GM12878 (cell line): ENCODE data around the gene P4HA1. TPM values are rescaled to one million over a fixed set of nuclear protein-coding genes. Genes with fewer than 3 reads are reported as not detected.

ENCODE experiments used
- ATF2 ChIP-seq: IDR thresholded peaks from 2 replicates; pipeline ENCODE4 v1.6.1; 2012; ENCODE audit warnings: low read length, inconsistent platforms
- ATF3 ChIP-seq: IDR thresholded peaks from 2 replicates; pipeline ENCODE4 v1.6.1; 2011; ENCODE audit warnings: low read depth, mild to moderate bottlenecking, low read length, moderate library complexity, borderline replicate concordance; ENCODE audit errors: extremely low read depth
- BMI1 ChIP-seq: fragments of 450-650 bp; IDR thresholded peaks from 2 replicates; pipeline ENCODE4 v1.6.1; 2016; ENCODE audit warnings: mild to moderate bottlenecking, moderate library complexity, borderline replicate concordance
- CBX3 ChIP-seq: fragments of 200-600 bp; sonication (generic); IDR thresholded peaks from 2 replicates; pipeline ENCODE4 v1.6.1; 2016; ENCODE audit warnings: low read depth, borderline replicate concordance
- CBX5 ChIP-seq: sonication (generic); IDR thresholded peaks from 2 replicates; pipeline ENCODE4 v1.6.1; 2016; ENCODE audit warnings: low read depth, moderate library complexity, mild to moderate bottlenecking, inconsistent platforms
- ESRRA ChIP-seq: IDR thresholded peaks from 2 replicates; pipeline ENCODE4 v1.6.1; 2012; ENCODE audit warnings: mild to moderate bottlenecking, low read length, improper control_type of control experiment
- GATAD2B ChIP-seq: fragments of 450-650 bp; conservative IDR thresholded peaks from 2 replicates; pipeline ENCODE4 v1.6.1; 2017; ENCODE audit warnings: low read depth, mild to moderate bottlenecking, moderate library complexity
- HCFC1 ChIP-seq: fragments of 150-350 bp; IDR thresholded peaks from 2 replicates; pipeline ENCODE4 v1.6.1; 2014; ENCODE audit warnings: low read length
- IKZF1 ChIP-seq: fragments of 450-650 bp; conservative IDR thresholded peaks from 2 replicates; pipeline ENCODE4 v1.6.1; 2017; ENCODE audit warnings: antibody characterized with exemption, mild to moderate bottlenecking
- IKZF2 ChIP-seq, 2 experiments: fragments of 450-650 bp; IDR thresholded peaks; 2 replicates each; pipeline ENCODE4 v1.6.1; 2017; ENCODE audit warnings: mild to moderate bottlenecking in 2 of 2, moderate library complexity in 2 of 2
- JUNB ChIP-seq: IDR thresholded peaks from 2 replicates; pipeline ENCODE4 v1.6.1; 2016; ENCODE audit warnings: antibody characterized with exemption, mild to moderate bottlenecking
- KAT2A ChIP-seq: conservative IDR thresholded peaks from 2 replicates; pipeline ENCODE4 v1.6.1; 2011; ENCODE audit warnings: low read depth, low read length; ENCODE audit not compliant: control insufficient read depth
- KDM1A ChIP-seq: fragments of 200-600 bp; sonication (generic); IDR thresholded peaks from 2 replicates; pipeline ENCODE4 v1.6.1; 2016; ENCODE audit warnings: borderline replicate concordance
- PAX8 ChIP-seq: fragments of 450-650 bp; IDR thresholded peaks from 2 replicates; pipeline ENCODE4 v1.6.1; 2017; ENCODE audit warnings: mild to moderate bottlenecking, moderate library complexity
- POLR2AphosphoS2 ChIP-seq: IDR thresholded peaks from 2 replicates; pipeline ENCODE4 v1.6.1; 2011; ENCODE audit warnings: low read depth, mild to moderate bottlenecking, low read length, improper control_type of control experiment, moderate library complexity
- POLR2AphosphoS5 ChIP-seq: IDR thresholded peaks from 2 replicates; pipeline ENCODE4 v1.6.1; 2011; ENCODE audit warnings: mild to moderate bottlenecking, low read length, inconsistent platforms
- RAD21 ChIP-seq: IDR thresholded peaks from 2 replicates; pipeline ENCODE4 v1.6.1; 2011; ENCODE audit warnings: mild to moderate bottlenecking, low read depth, low read length, moderate library complexity; ENCODE audit not compliant: insufficient read depth
- RBBP5 ChIP-seq: fragments of 200-600 bp; sonication (generic); conservative IDR thresholded peaks from 2 replicates; pipeline ENCODE4 v1.6.1; 2016
- SKIL ChIP-seq: fragments of 450-650 bp; IDR thresholded peaks from 2 replicates; pipeline ENCODE4 v1.6.1; 2017; ENCODE audit warnings: mild to moderate bottlenecking, low read depth, inconsistent platforms; ENCODE audit not compliant: poor library complexity, severe bottlenecking
- SMAD5 ChIP-seq: IDR thresholded peaks from 2 replicates; pipeline ENCODE4 v1.6.1; 2016; ENCODE audit warnings: antibody characterized with exemption, low read depth
- SRF ChIP-seq, 2 experiments: IDR thresholded peaks; 2 replicates each; pipeline ENCODE4 v1.6.1; 2011; ENCODE audit warnings: low read depth in 2 of 2, low read length in 2 of 2, mild to moderate bottlenecking in 1 of 2, moderate library complexity in 1 of 2
- TARDBP ChIP-seq: IDR thresholded peaks from 2 replicates; pipeline ENCODE4 v1.6.1; 2016; ENCODE audit warnings: borderline replicate concordance
- ZNF592 ChIP-seq: fragments of 450-650 bp; IDR thresholded peaks from 2 replicates; pipeline ENCODE4 v1.6.1; 2017; ENCODE audit warnings: mild to moderate bottlenecking, moderate library complexity
- ZNF622 ChIP-seq: fragments of 450-650 bp; IDR thresholded peaks from 2 replicates; pipeline ENCODE4 v1.6.1; 2017; ENCODE audit warnings: mild to moderate bottlenecking, inconsistent platforms
- polyA plus RNA-seq, 11 experiments: library from polyadenylated mRNA; depleted of rRNA in 4 of 11; unstranded in 6 of 11; stranded (reverse) in 5 of 11; fragments of >200 nt; fragmentation: Nextera tagmentation in 4 of 11; fragmentation: Illumina TruSeq in 1 of 11; extraction: Ambion mirVana in 4 of 11; extraction: Trizol in 1 of 11; gene quantifications; 1 replicate in 1 of 11; 2 replicates in 10 of 11; pipeline versions ENCODE4 v1.2.1 to v1.2.3, GENCODE V29; 2011 to 2016; ENCODE audit warnings: inconsistent platforms in 2 of 11, missing spikeins in 2 of 11, low read depth in 1 of 11
- total RNA-seq, 4 experiments: library from RNA; depleted of rRNA in 3 of 4; stranded (reverse); fragments of >200 nt in 3 of 4; fragmentation: Illumina TruSeq in 1 of 4; extraction: Trizol in 1 of 4; gene quantifications; 2 replicates each; pipeline versions ENCODE4 v1.2.1 to v1.2.3, GENCODE V29; 2013 to 2021

P4HA1 gene
- total and polyA plus RNA-seq, 10 of the 15 experiments (the other 5 are each of a cell fraction or from before 2014, with no cell fraction given) = 15.0 to 160 (median 24.1) TPM

- TF ChIP-seq POLR2AphosphoS2 = peak; percentile 99
- peak; percentile 95 for TF ChIP-seq GATAD2B
- no peak for TF ChIP-seq ATF3
- peak; percentile 73 for TF ChIP-seq ZNF592
- no peak for TF ChIP-seq KAT2A
- TF ChIP-seq SMAD5 = peak; percentile 85; the same call in 1 of the 2 replicates
- no peak for TF ChIP-seq ATF2
- TF ChIP-seq KDM1A = no peak
- TF ChIP-seq IKZF1 = peak; percentile 99
- peak; percentile 9; the same call in 1 of the 2 replicates for TF ChIP-seq TARDBP
- TF ChIP-seq IKZF2 (IDR thresholded peaks at IDR 0.05) = peak; percentile 90 to 94
- no peak for TF ChIP-seq RBBP5
- TF ChIP-seq PAX8 = no peak
- 0 out of 2 replicates have a peak, but pooled peaks have one; percentile 30 for TF ChIP-seq HCFC1
- no peak for TF ChIP-seq ZNF622
- TF ChIP-seq CBX3 = no peak
- no peak for TF ChIP-seq JUNB
- peak; percentile 72 for TF ChIP-seq RAD21
- TF ChIP-seq SKIL = no peak
- no peak for TF ChIP-seq ESRRA
- no peak for TF ChIP-seq SRF (IDR thresholded peaks at IDR 0.05; ENCODE audit: low read depth in 2 of 2, low read length in 2 of 2)
- peak; percentile 62; the same call in 1 of the 2 replicates for TF ChIP-seq CBX5
- peak; percentile 98 for TF ChIP-seq BMI1
- peak; percentile 99 for TF ChIP-seq POLR2AphosphoS5
These were observed at the start of gene P4HA1 (continued) for GRCh38 chr10:73096449-73097304.
